AG04449 (cell line): ENCODE results near the gene MKRN2.

Experiments
- CTCF ChIA-PET: fragments of 350-600 bp; formaldehyde crosslinking; extraction: SDS; loops from one replicate; lab custom pipeline; 2021; ENCODE audit warnings: antibody characterized with exemption; lab: Yijun Ruan, JAX
- POLR2A ChIA-PET: fragments of 400-600, 350-600 bp; formaldehyde crosslinking; extraction: SDS; loops from one replicate; lab custom pipeline; 2020; ENCODE audit warnings: antibody characterized with exemption, inconsistent platforms; lab: Yijun Ruan, JAX
- DNase-seq: peaks from one replicate; pipeline ENCODE4 v3.0.0-alpha.2; 2010; ENCODE audit warnings: low read depth, low spot score
- H3K4me3 ChIP-seq: 2 replicates; pipeline ENCODE4 v1.5.1; 2011; ENCODE audit warnings: low read depth, mild to moderate bottlenecking, control low read depth, low read length
- TF ChIP-seq, protein P1 (sequence below): IDR thresholded peaks from one replicate; pipeline ENCODE4 v1.5.1; 2011; ENCODE audit warnings: mild to moderate bottlenecking, moderate library complexity, low read length, control low read depth, inconsistent platforms; ENCODE audit not compliant: insufficient read depth; ENCODE audit errors: missing control alignments

The MKRN2 gene

GRCh38 chr3:12559520-12559919 is 2.6 kb downstream of the MKRN2 start:
- TF ChIP-seq, protein P1, sequence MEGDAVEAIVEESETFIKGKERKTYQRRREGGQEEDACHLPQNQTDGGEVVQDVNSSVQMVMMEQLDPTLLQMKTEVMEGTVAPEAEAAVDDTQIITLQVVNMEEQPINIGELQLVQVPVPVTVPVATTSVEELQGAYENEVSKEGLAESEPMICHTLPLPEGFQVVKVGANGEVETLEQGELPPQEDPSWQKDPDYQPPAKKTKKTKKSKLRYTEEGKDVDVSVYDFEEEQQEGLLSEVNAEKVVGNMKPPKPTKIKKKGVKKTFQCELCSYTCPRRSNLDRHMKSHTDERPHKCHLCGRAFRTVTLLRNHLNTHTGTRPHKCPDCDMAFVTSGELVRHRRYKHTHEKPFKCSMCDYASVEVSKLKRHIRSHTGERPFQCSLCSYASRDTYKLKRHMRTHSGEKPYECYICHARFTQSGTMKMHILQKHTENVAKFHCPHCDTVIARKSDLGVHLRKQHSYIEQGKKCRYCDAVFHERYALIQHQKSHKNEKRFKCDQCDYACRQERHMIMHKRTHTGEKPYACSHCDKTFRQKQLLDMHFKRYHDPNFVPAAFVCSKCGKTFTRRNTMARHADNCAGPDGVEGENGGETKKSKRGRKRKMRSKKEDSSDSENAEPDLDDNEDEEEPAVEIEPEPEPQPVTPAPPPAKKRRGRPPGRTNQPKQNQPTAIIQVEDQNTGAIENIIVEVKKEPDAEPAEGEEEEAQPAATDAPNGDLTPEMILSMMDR = no peak
- POLR2A ChIA-PET = no interaction called here
- CTCF ChIA-PET = interaction anchor here (1.0 to 4.5 kb wide), 6 partner anchors 9 to 161 kb away, joined by 3 to 15 read pairs (median 4); no protein-coding TSS in a partner anchor
- H3K4me3 ChIP-seq = no peak overlapping the region
- DNase-seq = no peak

GRCh38 chr3:12560505-12561190 is 3.8 kb downstream of the MKRN2 start:
- H3K4me3 ChIP-seq = no peak overlapping the region
- DNase-seq = no peak
- TF ChIP-seq, protein P1 = no peak
- ChIA-PET POLR2A (no interaction called here), CTCF (interaction anchor here (1.0 to 4.5 kb wide), 3 partner anchors 8 to 159 kb away, joined by 3 to 15 read pairs (median 13); no protein-coding TSS in a partner anchor)

GRCh38 chr3:12561397-12561796 is 4.5 kb downstream of the MKRN2 start:
- TF ChIP-seq, protein P1 = no peak
- no peak for DNase-seq
- POLR2A ChIA-PET = no interaction called here
- CTCF ChIA-PET = interaction anchor here (2.6 to 4.5 kb wide), 2 partner anchors 11 to 159 kb away, joined by 13 to 15 read pairs; no protein-coding TSS in a partner anchor
- H3K4me3 ChIP-seq = no peak overlapping the region

DNA sequence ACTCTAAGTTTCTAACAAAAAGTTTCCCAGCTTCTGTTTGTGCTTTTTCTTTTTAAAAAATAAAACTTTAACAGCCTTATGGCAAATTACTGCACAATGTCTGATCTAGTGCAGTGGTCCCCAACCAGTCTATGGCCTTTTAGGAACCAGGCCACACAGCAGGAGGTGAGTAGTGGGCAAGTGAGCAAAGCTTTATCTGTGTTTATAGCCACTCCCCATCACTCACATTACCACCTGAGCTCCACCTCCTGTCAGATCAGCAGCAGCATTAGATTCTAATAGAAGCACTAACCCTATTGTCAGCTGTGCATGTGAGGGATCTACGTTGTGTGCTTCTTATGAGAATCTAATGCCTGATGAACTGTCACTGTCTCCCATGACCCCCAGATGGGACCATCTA is 5.6 kb downstream of the MKRN2 start:
- ChIA-PET POLR2A (no interaction called here), CTCF (interaction anchor here (2.6 kb wide), 1 partner anchor 10 kb away, joined by 13 read pairs; no protein-coding TSS in a partner anchor)
- TF ChIP-seq, protein P1 = no peak
- no peak overlapping the region for H3K4me3 ChIP-seq
- DNase-seq = no peak

DNA sequence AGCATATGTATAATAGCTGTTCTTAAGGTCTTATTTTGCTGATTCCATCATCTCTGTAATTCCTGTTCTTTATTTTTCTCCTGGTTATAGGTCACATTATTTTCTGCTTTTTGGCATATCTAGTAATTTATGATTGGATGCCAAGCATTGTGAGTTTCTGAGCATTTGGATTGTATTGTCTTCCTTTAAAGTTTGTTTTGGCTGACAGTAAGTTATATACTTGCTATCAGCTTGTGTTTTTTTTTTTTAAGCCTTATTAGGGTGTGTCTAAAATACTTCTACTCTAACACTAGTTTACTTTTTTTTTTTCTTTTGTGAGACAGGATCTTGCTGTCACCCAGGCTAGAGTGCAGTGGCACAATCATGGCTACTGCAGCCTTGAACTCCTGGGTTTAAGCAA is 10.1 kb downstream of the MKRN2 start:
- CTCF ChIA-PET = interaction anchor here (1.5 kb wide), 1 partner anchor 25 kb away, joined by 3 read pairs; no protein-coding TSS in a partner anchor
- H3K4me3 ChIP-seq = no peak overlapping the region
- no peak for DNase-seq
- TF ChIP-seq, protein P1 = no peak
- POLR2A ChIA-PET = no interaction called here

DNA sequence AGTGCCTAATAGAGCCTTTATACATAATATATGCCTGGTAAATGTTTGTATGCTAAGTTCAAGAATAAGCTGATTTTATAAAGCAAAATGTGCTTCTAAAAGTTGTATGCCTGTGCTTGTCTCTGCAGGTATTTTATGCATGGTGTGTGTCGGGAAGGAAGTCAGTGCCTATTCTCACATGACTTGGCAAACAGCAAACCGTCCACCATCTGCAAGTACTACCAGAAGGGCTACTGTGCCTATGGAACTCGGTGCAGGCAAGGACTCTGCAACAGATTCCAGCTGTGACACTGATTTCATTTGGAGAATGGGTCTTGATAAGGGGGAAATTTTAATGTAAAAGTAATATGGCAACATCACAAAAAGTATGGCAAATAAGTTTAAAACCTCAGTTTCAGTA is 11.9 kb downstream of the MKRN2 start:
- no peak overlapping the region for H3K4me3 ChIP-seq
- TF ChIP-seq, protein P1 = no peak
- DNase-seq = no peak
- CTCF ChIA-PET = interaction anchor here (0.9 to 2.2 kb wide), 5 partner anchors 9 to 14 kb away, joined by 3 to 5 read pairs (median 4); no protein-coding TSS in a partner anchor
- POLR2A ChIA-PET = no interaction called here
